Measurements from ENCODE around the gene TMEM43.
"Not testable (repeated sequence)": the region's sequence is repeated elsewhere in the genome, so short reads cannot be mapped to it uniquely, and the experiment has no call there.

The TMEM43 gene

GRCh38 chr3:14109821-14110220 is 15.0 kb upstream of the TMEM43 start:
- H3K27ac ChIP-seq (ENCODE audit: low read depth, low read length); H3K27me3 ChIP-seq (ENCODE audit: insufficient read depth, low read length); H3K79me2 ChIP-seq (ENCODE audit: control insufficient read depth, insufficient read depth, low read length, unreplicated experiment); H2AFZ ChIP-seq (ENCODE audit: low read length, unreplicated experiment); H3K4me3 ChIP-seq (ENCODE audit: low read depth, low read length); H3K4me1 ChIP-seq (ENCODE audit: control insufficient read depth, insufficient read depth, low read length, unreplicated experiment): not testable (repeated sequence)
- peaks cover 20% of the 10 kb centered on the region; the same call in 1 of the 2 replicates for H3K36me3 ChIP-seq (ENCODE audit: insufficient read depth, low read length)

- peaks cover 24% of the 10 kb centered on the region; the same call in 1 of the 2 replicates for H3K36me3 ChIP-seq (ENCODE audit: insufficient read depth, low read length)
- H3K27ac ChIP-seq (ENCODE audit: low read depth, low read length) = no peak overlapping the region
- peaks cover 3% of the 10 kb centered on the region; the same call in 1 of the 2 replicates for H3K27me3 ChIP-seq (ENCODE audit: insufficient read depth, low read length)
- H2AFZ ChIP-seq (ENCODE audit: low read length, unreplicated experiment) = no peak overlapping the region
- H3K79me2 ChIP-seq (ENCODE audit: control insufficient read depth, insufficient read depth, low read length, unreplicated experiment) = no peaks in the 10 kb centered on the region
- H3K4me1 ChIP-seq (ENCODE audit: control insufficient read depth, insufficient read depth, low read length, unreplicated experiment) = no peaks in the 10 kb centered on the region
- no peak overlapping the region for H3K4me3 ChIP-seq (ENCODE audit: low read depth, low read length)
Observed at GRCh38 chr3:14110699-14111098, 14.2 kb upstream of the TMEM43 start.

GRCh38 chr3:14113965-14114635 is 10.8 kb upstream of the TMEM43 start:
- H3K4me1 ChIP-seq (ENCODE audit: control insufficient read depth, insufficient read depth, low read length, unreplicated experiment) = no peaks in the 10 kb centered on the region
- H3K27ac ChIP-seq (ENCODE audit: low read depth, low read length) = no peak overlapping the region
- H3K79me2 ChIP-seq (ENCODE audit: control insufficient read depth, insufficient read depth, low read length, unreplicated experiment) = peaks cover 19% of the 10 kb centered on the region
- H2AFZ ChIP-seq (ENCODE audit: low read length, unreplicated experiment) = no peak overlapping the region
- H3K4me3 ChIP-seq (ENCODE audit: low read depth, low read length) = no peak overlapping the region
- peaks cover 28% of the 10 kb centered on the region; the same call in 1 of the 2 replicates for H3K36me3 ChIP-seq (ENCODE audit: insufficient read depth, low read length)
- no peaks in the 10 kb centered on the region for H3K27me3 ChIP-seq (ENCODE audit: insufficient read depth, low read length)

- H3K4me3 ChIP-seq (ENCODE audit: low read depth, low read length) = no peak overlapping the region
- peaks cover 39% of the 10 kb centered on the region for H3K79me2 ChIP-seq (ENCODE audit: control insufficient read depth, insufficient read depth, low read length, unreplicated experiment)
- H3K27ac ChIP-seq (ENCODE audit: low read depth, low read length) = no peak overlapping the region
- H3K36me3 ChIP-seq (ENCODE audit: insufficient read depth, low read length) = peaks cover 15% of the 10 kb centered on the region; the same call in 1 of the 2 replicates
- H2AFZ ChIP-seq (ENCODE audit: low read length, unreplicated experiment) = no peak overlapping the region
- no peaks in the 10 kb centered on the region for H3K27me3 ChIP-seq (ENCODE audit: insufficient read depth, low read length)
- H3K4me1 ChIP-seq (ENCODE audit: control insufficient read depth, insufficient read depth, low read length, unreplicated experiment) = peaks cover 3% of the 10 kb centered on the region
Observed at GRCh38 chr3:14117468-14118399, 7.1 kb upstream of the TMEM43 start.

GRCh38 chr3:14118400-14119381 is 6.2 kb upstream of the TMEM43 start:
- peaks cover 13% of the 10 kb centered on the region for H3K4me1 ChIP-seq (ENCODE audit: control insufficient read depth, insufficient read depth, low read length, unreplicated experiment)
- peaks cover 49% of the 10 kb centered on the region for H3K79me2 ChIP-seq (ENCODE audit: control insufficient read depth, insufficient read depth, low read length, unreplicated experiment)
- no peak overlapping the region for H3K4me3 ChIP-seq (ENCODE audit: low read depth, low read length)
- no peaks in the 10 kb centered on the region for H3K27me3 ChIP-seq (ENCODE audit: insufficient read depth, low read length)
- no peak overlapping the region for H2AFZ ChIP-seq (ENCODE audit: low read length, unreplicated experiment)
- no peak overlapping the region for H3K27ac ChIP-seq (ENCODE audit: low read depth, low read length)
- peaks cover 12% of the 10 kb centered on the region; the same call in 1 of the 2 replicates for H3K36me3 ChIP-seq (ENCODE audit: insufficient read depth, low read length)

- Histone ChIP-seq H2AFZ (ENCODE audit: low read length, unreplicated experiment) (no peak overlapping the region), H3K4me1 (ENCODE audit: control insufficient read depth, insufficient read depth, low read length, unreplicated experiment) (peaks cover 15% of the 10 kb centered on the region), H3K4me3 (ENCODE audit: low read depth, low read length) (no peak overlapping the region), H3K36me3 (ENCODE audit: insufficient read depth, low read length) (peaks cover 8% of the 10 kb centered on the region; the same call in 1 of the 2 replicates), H3K27ac (ENCODE audit: low read depth, low read length) (no peak overlapping the region), H3K79me2 (ENCODE audit: control insufficient read depth, insufficient read depth, low read length, unreplicated experiment) (peaks cover 55% of the 10 kb centered on the region), H3K27me3 (ENCODE audit: insufficient read depth, low read length) (no peaks in the 10 kb centered on the region)
Observed at GRCh38 chr3:14119651-14120050, 5.2 kb upstream of the TMEM43 start.

GRCh38 chr3:14120111-14120920 is 4.5 kb upstream of the TMEM43 start:
- H3K4me3 ChIP-seq (ENCODE audit: low read depth, low read length) = no peak overlapping the region
- H3K27ac ChIP-seq (ENCODE audit: low read depth, low read length) = no peak overlapping the region
- peaks cover 57% of the 10 kb centered on the region for H3K79me2 ChIP-seq (ENCODE audit: control insufficient read depth, insufficient read depth, low read length, unreplicated experiment)
- H3K4me1 ChIP-seq (ENCODE audit: control insufficient read depth, insufficient read depth, low read length, unreplicated experiment) = peaks cover 15% of the 10 kb centered on the region
- H3K36me3 ChIP-seq (ENCODE audit: insufficient read depth, low read length) = peaks cover 8% of the 10 kb centered on the region; the same call in 1 of the 2 replicates
- H2AFZ ChIP-seq (ENCODE audit: low read length, unreplicated experiment) = no peak overlapping the region
- H3K27me3 ChIP-seq (ENCODE audit: insufficient read depth, low read length) = no peaks in the 10 kb centered on the region

GRCh38 chr3:14120921-14121448 is 3.9 kb upstream of the TMEM43 start:
- H2AFZ ChIP-seq (ENCODE audit: low read length, unreplicated experiment); H3K4me3 ChIP-seq (ENCODE audit: low read depth, low read length); H3K27me3 ChIP-seq (ENCODE audit: insufficient read depth, low read length); H3K36me3 ChIP-seq (ENCODE audit: insufficient read depth, low read length); H3K27ac ChIP-seq (ENCODE audit: low read depth, low read length): not testable (repeated sequence)
- H3K79me2 ChIP-seq (ENCODE audit: control insufficient read depth, insufficient read depth, low read length, unreplicated experiment) = peaks cover 63% of the 10 kb centered on the region
- peaks cover 16% of the 10 kb centered on the region for H3K4me1 ChIP-seq (ENCODE audit: control insufficient read depth, insufficient read depth, low read length, unreplicated experiment)

- Histone ChIP-seq H3K27ac (ENCODE audit: low read depth, low read length) (no peak overlapping the region), H3K79me2 (ENCODE audit: control insufficient read depth, insufficient read depth, low read length, unreplicated experiment) (peaks cover 72% of the 10 kb centered on the region), H2AFZ (ENCODE audit: low read length, unreplicated experiment) (no peak overlapping the region), H3K36me3 (ENCODE audit: insufficient read depth, low read length) (no peaks in the 10 kb centered on the region), H3K27me3 (ENCODE audit: insufficient read depth, low read length) (no peaks in the 10 kb centered on the region), H3K4me3 (ENCODE audit: low read depth, low read length) (no peak overlapping the region), H3K4me1 (ENCODE audit: control insufficient read depth, insufficient read depth, low read length, unreplicated experiment) (peaks cover 25% of the 10 kb centered on the region)
Observed at GRCh38 chr3:14121859-14122258, 3.0 kb upstream of the TMEM43 start.
